Pulmonary artery endothelial cell (primary cell): ENCODE results near the gene ARMC9. TPM values are rescaled to one million over a fixed set of nuclear protein-coding genes. Genes with fewer than 3 reads are reported as not detected.

Experiments
- DNase-seq: peaks from one replicate; pipeline ENCODE4 v3.0.0-alpha.2; 2011; ENCODE audit warnings: low read depth, low spot score
- total RNA-seq: library from RNA; depleted of rRNA; stranded (reverse); fragments of >200 nt; gene quantifications from 2 replicates; pipeline ENCODE4 v1.2.3, GENCODE V29; 2014

The ARMC9 gene
- total RNA-seq, 1 donor from 2014 or later, result 21.1 TPM

GRCh38 chr2:231411831-231412617 lies 213.6 kb downstream of the ARMC9 start:
- no peak for DNase-seq

DNA sequence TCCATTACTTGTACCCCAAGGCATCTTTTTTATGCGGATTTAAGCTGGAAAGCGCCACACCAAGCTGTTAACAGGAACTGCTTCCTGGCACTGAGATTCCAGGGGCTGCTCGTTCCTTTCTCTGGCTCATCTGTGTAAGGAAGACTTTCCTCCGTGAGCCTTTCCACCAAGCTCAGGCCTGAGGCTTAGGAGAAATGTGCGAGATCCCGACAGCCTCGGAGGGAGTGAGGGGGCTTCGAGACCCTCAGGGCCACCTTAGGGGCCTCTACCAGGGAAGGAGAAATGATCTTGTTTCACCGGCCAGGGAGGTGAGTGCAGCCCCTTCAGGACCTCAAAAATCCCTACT lies 214.2 kb downstream of the ARMC9 start:
- no peak for DNase-seq

DNA sequence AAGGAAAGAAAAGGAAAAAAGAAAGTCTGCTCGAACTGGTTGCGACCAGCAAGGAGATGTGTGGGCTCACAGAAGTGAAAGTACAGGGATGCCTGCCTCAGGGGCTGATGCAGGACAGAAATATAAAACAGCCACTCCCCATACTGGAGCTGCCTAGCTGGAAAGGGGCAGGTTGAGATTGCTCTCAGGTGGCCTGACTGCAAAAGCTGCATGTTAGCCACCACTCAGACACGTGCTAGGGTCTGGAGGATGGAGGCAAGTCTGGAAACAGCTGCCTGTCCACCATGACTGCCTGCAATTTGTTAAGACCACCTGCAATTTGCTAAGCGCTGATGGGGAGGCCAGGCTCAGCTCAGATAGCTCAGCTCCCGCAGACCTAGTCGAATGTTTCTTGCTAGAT lies 215.0 kb downstream of the ARMC9 start:
- DNase-seq, result no peak

- DNase-seq, result no peak
Measured at GRCh38 chr2:231413921-231414476, 215.6 kb downstream of the ARMC9 start.

DNA sequence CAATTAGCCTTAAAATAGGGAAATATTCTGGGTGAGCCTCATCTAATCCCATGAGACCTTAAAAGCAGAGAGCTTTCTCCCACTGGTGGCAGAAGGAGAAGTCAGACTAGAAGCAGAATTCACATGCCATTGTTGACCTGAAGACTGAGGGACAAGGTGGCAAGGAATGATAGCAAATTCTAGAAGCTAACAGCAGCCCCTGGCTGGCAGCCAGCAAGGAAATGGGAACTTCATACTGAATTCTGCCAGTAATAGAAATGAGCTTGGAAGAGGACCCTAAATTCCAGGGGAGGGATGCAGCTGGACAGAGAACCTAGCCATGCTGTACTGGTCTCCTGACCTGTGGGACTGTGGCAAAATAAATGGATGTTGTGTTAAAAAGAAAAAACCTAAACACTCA lies 216.6 kb downstream of the ARMC9 start:
- DNase-seq, result no peak

GRCh38 chr2:231418820-231419640 lies 220.6 kb downstream of the ARMC9 start:
- no peak for DNase-seq

GRCh38 chr2:231421051-231421580 lies 222.7 kb downstream of the ARMC9 start:
- DNase-seq, result no peak

DNA sequence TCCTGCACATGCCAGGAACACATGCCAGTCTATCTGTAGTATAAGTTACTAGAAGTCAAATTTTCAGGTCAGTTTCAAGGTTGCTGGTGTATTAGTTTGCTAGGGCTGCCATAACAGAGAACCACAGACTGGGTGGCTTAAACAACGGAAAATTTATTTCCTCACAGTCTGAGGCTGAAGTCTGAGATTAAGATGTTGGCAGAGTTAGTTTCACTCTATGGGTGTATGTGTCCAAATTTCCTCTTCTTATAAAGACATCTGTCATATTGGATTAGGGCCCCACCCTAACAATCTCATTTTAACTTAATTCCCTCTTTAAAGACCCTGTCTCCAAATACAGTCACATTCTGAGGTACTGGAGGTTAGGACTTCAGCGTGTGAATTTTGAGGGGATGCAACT lies 223.6 kb downstream of the ARMC9 start:
- DNase-seq, result no peak

DNA sequence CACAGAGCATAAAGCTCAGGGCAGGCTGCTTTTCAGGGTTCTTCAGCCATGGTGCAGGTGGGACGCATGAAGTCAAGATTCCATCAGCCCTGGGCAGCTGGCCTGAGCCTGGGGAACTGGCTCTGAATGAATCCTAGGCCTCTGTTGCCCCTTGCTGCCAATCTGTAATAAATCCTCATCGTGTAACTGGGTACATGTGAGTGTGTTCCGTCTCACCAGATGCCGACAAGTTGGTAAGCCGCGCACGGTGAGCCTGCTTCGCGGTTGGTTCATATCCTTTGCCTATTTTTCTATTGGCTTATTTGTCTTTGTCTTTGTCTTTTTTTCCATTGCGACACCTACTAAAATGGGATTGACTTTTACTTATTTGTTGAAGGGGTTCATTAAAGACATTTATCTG lies 224.7 kb downstream of the ARMC9 start:
- no peak for DNase-seq

Other genes starting within 250 kb of the ARMC9 start
- not detected in 2 replicates for gene SPATA3, start 202.5 kb upstream of the ARMC9 start, total RNA-seq
- gene C2orf72, start 161.1 kb upstream of the ARMC9 start, total RNA-seq, result not detected in 2 replicates
- 191 and 194 TPM in 2 replicates for gene PSMD1, start 141.8 kb upstream of the ARMC9 start, total RNA-seq
- 4.2 and 6.1 TPM in 2 replicates for gene HTR2B, start 73.6 kb upstream of the ARMC9 start, total RNA-seq
- 0.26 and 0.49 TPM in 2 replicates for gene B3GNT7, start 197.1 kb downstream of the ARMC9 start, total RNA-seq